Retinal pigment epithelial cell (primary cell): ENCODE results near the gene GUCA2B.
A peak's percentile ranks its signal among the peaks of the same experiment; 100 is the strongest.

Experiments used
- DNase-seq: peaks from one replicate; pipeline ENCODE4 v3.0.0-alpha.2; 2010; ENCODE audit warnings: low read depth
- H3K4me3 ChIP-seq: 2 replicates; pipeline ENCODE4 v1.5.1; 2011; ENCODE audit warnings: mild to moderate bottlenecking, low read length, control low read depth, moderate library complexity
- CTCF ChIP-seq: conservative IDR thresholded peaks from 2 replicates; pipeline ENCODE4 v1.5.1; 2011; ENCODE audit warnings: low read depth, low read length, control low read depth, inconsistent platforms

The GUCA2B gene

GRCh38 chr1:42165511-42166210 lies 12.5 kb downstream of the GUCA2B start:
- no peak for TF ChIP-seq CTCF
- DNase-seq = peak; percentile 52
- no peak overlapping the region for H3K4me3 ChIP-seq

- no peak for TF ChIP-seq CTCF
- DNase-seq = no peak
Observed at GRCh38 chr1:42167611-42168390, 14.6 kb downstream of the GUCA2B start.

GRCh38 chr1:42168391-42168670 lies 15.1 kb downstream of the GUCA2B start:
- no peak for TF ChIP-seq CTCF
- no peak for DNase-seq
- no peak overlapping the region for H3K4me3 ChIP-seq

More at GRCh38 chr1:42167611-42168390, 14.6 kb downstream of the GUCA2B start:
- no peak overlapping the region for H3K4me3 ChIP-seq

GRCh38 chr1:42168763-42169162 lies 15.6 kb downstream of the GUCA2B start:
- no peak for TF ChIP-seq CTCF
- no peak for DNase-seq
- no peak overlapping the region for H3K4me3 ChIP-seq

- no peak for TF ChIP-seq CTCF
- DNase-seq = no peak
- H3K4me3 ChIP-seq = no peak overlapping the region
Observed at GRCh38 chr1:42170779-42171621, 17.8 kb downstream of the GUCA2B start.

GRCh38 chr1:42171679-42172266 lies 18.6 kb downstream of the GUCA2B start:
- TF ChIP-seq CTCF = no peak
- no peak for DNase-seq
- no peak overlapping the region for H3K4me3 ChIP-seq
